ENCODE data around the gene EIF2D.

- TF ChIP-seq POLR2A (IDR thresholded peaks at IDR 0.05; ENCODE audit: low read length) = no peak
- no peak for TF ChIP-seq CTCF (IDR thresholded peaks at IDR 0.05)
- TF ChIP-seq KDM1A (IDR thresholded peaks at IDR 0.05; ENCODE audit: low read depth) = no peak
- no peak for TF ChIP-seq ELK1 (IDR thresholded peaks at IDR 0.05; ENCODE audit: low read depth, low read length)
- TF ChIP-seq SMC3 (IDR thresholded peaks at IDR 0.05) = no peak
- no peak for TF ChIP-seq EP300 (IDR thresholded peaks at IDR 0.05)
These were observed 38.7 kb upstream of the EIF2D start for GRCh38 chr1:206651014-206651413.
